Germinal center (tissue), 1 donor: ENCODE results near the gene SELENOO.

ENCODE experiments used
- DNase-seq: peaks from one replicate; pipeline ENCODE4 v3.0.0; 2012; ENCODE audit warnings: mixed read lengths, low spot score

The SELENOO gene

GRCh38 chr22:50216684-50217520, 16.1 kb downstream of the SELENOO start:
- no peak for DNase-seq

GRCh38 chr22:50217543-50218152, 16.8 kb downstream of the SELENOO start:
- no peak for DNase-seq

- no peak for DNase-seq
These were observed 17.6 kb downstream of the SELENOO start for GRCh38 chr22:50218153-50218995.

- no peak for DNase-seq
These were observed 18.4 kb downstream of the SELENOO start for GRCh38 chr22:50218996-50219727.

GRCh38 chr22:50219800-50220602, 19.2 kb downstream of the SELENOO start:
- DNase-seq, result no peak

GRCh38 chr22:50220603-50221409, 20.0 kb downstream of the SELENOO start:
- no peak for DNase-seq

GRCh38 chr22:50221410-50222300, 20.8 kb downstream of the SELENOO start:
- no peak for DNase-seq

GRCh38 chr22:50222508-50222907, 21.7 kb downstream of the SELENOO start:
- DNase-seq, result no peak

- DNase-seq, result no peak
These were observed 23.3 kb downstream of the SELENOO start for GRCh38 chr22:50224071-50224470.

GRCh38 chr22:50225200-50225969, 24.6 kb downstream of the SELENOO start:
- DNase-seq, result no peak

GRCh38 chr22:50226063-50226874, 25.5 kb downstream of the SELENOO start:
- DNase-seq, result no peak

GRCh38 chr22:50226875-50227165, 26.0 kb downstream of the SELENOO start:
- DNase-seq, result no peak

- no peak for DNase-seq
These were observed 26.9 kb downstream of the SELENOO start for GRCh38 chr22:50227579-50228215.

- no peak for DNase-seq
These were observed 27.6 kb downstream of the SELENOO start for GRCh38 chr22:50228366-50228765.

GRCh38 chr22:50229370-50229769, 28.6 kb downstream of the SELENOO start:
- no peak for DNase-seq

- no peak for DNase-seq
These were observed 31.8 kb downstream of the SELENOO start for GRCh38 chr22:50232481-50233151.

GRCh38 chr22:50233223-50233622, 32.4 kb downstream of the SELENOO start:
- no peak for DNase-seq
